Lower lobe of right lung (tissue), 2 donors: ENCODE measurements around the gene PSMC1. TPM values are rescaled to one million over a fixed set of nuclear protein-coding genes. Genes with fewer than 3 reads are reported as not detected.

ENCODE experiments used
- ATAC-seq, 2 donors: fragments of 200-7000 bp; cut with Tn5 transposase; one replicate each; pipeline ENCODE4 v1.9.1; 2020 to 2022; ENCODE audit warnings: mild to moderate bottlenecking in 2 of 2, moderate library complexity in 2 of 2
- DNase-seq: peaks from one replicate; pipeline ENCODE4 v3.0.0-alpha.2; 2020
- H3K27ac ChIP-seq: fragments of 200-600 bp; one replicate; pipeline ENCODE4 v1.8.0; 2022
- H3K27me3 ChIP-seq: fragments of 200-600 bp; one replicate; pipeline ENCODE4 v1.8.0; 2022; ENCODE audit warnings: low read depth
- H3K36me3 ChIP-seq: fragments of 200-600 bp; one replicate; pipeline ENCODE4 v1.8.0; 2022; ENCODE audit warnings: mild to moderate bottlenecking
- H3K4me1 ChIP-seq: fragments of 200-600 bp; one replicate; pipeline ENCODE4 v1.8.0; 2022
- H3K4me3 ChIP-seq: fragments of 200-600 bp; one replicate; pipeline ENCODE4 v1.8.0; 2022; ENCODE audit warnings: mild to moderate bottlenecking
- H3K9me3 ChIP-seq: fragments of 200-600 bp; one replicate; pipeline ENCODE4 v1.8.0; 2022
- CTCF ChIP-seq: fragments of 200-600 bp; IDR thresholded peaks from one replicate; pipeline ENCODE4 v1.8.0; 2022; ENCODE audit warnings: antibody characterized with exemption, mild to moderate bottlenecking
- intact Hi-C: fragments of 100-400 bp; cut with DNase I; formaldehyde crosslinking; loops from one replicate; pipeline ENCODE4 v1.11.0; 2022
- total RNA-seq: library from RNA; stranded (reverse); fragmentation: NEBNext Ultra II Directional; extraction: Animal tissue kit (Norgen Biotek cat#: 25700); gene quantifications from one replicate; pipeline ENCODE4 v1.2.1, GENCODE V29; 2021
- donor health status: DM: no; HTN: yes; CAD: no; lungs with severe emphysema.

The PSMC1 gene
- total RNA-seq, 1 donor from 2014 or later = 61.7 TPM

- peaks cover 94% of the 10 kb centered on the region for H3K36me3 ChIP-seq
These were observed 37.7 kb downstream of the PSMC1 start for GRCh38 chr14:90293766-90294730.

GRCh38 chr14:90294872-90295271 lies 38.5 kb downstream of the PSMC1 start:
- peak; percentile 62 to 65 for ATAC-seq
- intact Hi-C loops = no loop called here

More at GRCh38 chr14:90293766-90294730, 37.7 kb downstream of the PSMC1 start:
- no peaks in the 10 kb centered on the region for H3K9me3 ChIP-seq
- no peak for ATAC-seq
- no peak for DNase-seq
- intact Hi-C loops = no loop called here
- H3K27me3 ChIP-seq = no peaks in the 10 kb centered on the region
- no peak for TF ChIP-seq CTCF
- H3K27ac ChIP-seq = no peak overlapping the region
- no peak overlapping the region for H3K4me3 ChIP-seq
- peaks cover 11% of the 10 kb centered on the region for H3K4me1 ChIP-seq

GRCh38 chr14:90295870-90296516 lies 39.6 kb downstream of the PSMC1 start:
- DNase-seq = no peak
- peaks cover 12% of the 10 kb centered on the region for H3K4me1 ChIP-seq
- H3K27me3 ChIP-seq = no peaks in the 10 kb centered on the region
- H3K4me3 ChIP-seq = peak overlapping the region; percentile 11
- H3K36me3 ChIP-seq = peaks cover 75% of the 10 kb centered on the region
- no peak for TF ChIP-seq CTCF
- no peak overlapping the region for H3K27ac ChIP-seq
- intact Hi-C loops = no loop called here
- no peaks in the 10 kb centered on the region for H3K9me3 ChIP-seq
- peak; percentile 58 to 66 for ATAC-seq

More at GRCh38 chr14:90294872-90295271, 38.5 kb downstream of the PSMC1 start:
- Histone ChIP-seq H3K36me3 (peaks cover 86% of the 10 kb centered on the region), H3K4me1 (peaks cover 11% of the 10 kb centered on the region), H3K9me3 (no peaks in the 10 kb centered on the region), H3K27ac (no peak overlapping the region), H3K27me3 (no peaks in the 10 kb centered on the region), H3K4me3 (no peak overlapping the region)
- TF ChIP-seq CTCF = no peak
- no peak for DNase-seq

GRCh38 chr14:90296641-90297040 lies 40.3 kb downstream of the PSMC1 start:
- DNase-seq (no peak), ATAC-seq (no peak)
- Histone ChIP-seq H3K27me3 (no peaks in the 10 kb centered on the region), H3K36me3 (peaks cover 68% of the 10 kb centered on the region), H3K27ac (no peak overlapping the region), H3K4me1 (peaks cover 18% of the 10 kb centered on the region), H3K4me3 (peak overlapping the region; percentile 11), H3K9me3 (no peaks in the 10 kb centered on the region)
- TF ChIP-seq CTCF = no peak
- intact Hi-C loops = no loop called here

- H3K27ac ChIP-seq = no peak overlapping the region
- no peak overlapping the region for H3K4me3 ChIP-seq
- no peaks in the 10 kb centered on the region for H3K27me3 ChIP-seq
- intact Hi-C loops = no loop called here
- H3K4me1 ChIP-seq = peaks cover 25% of the 10 kb centered on the region
- DNase-seq (no peak), ATAC-seq (no peak)
- no peak for TF ChIP-seq CTCF
- H3K36me3 ChIP-seq = peaks cover 64% of the 10 kb centered on the region
- no peaks in the 10 kb centered on the region for H3K9me3 ChIP-seq
These were observed 41.7 kb downstream of the PSMC1 start for GRCh38 chr14:90297876-90298629.
